Suprapubic skin (tissue), 4 donors: Measurements from ENCODE around the gene RASD1. TPM values are rescaled to one million over a fixed set of nuclear protein-coding genes. Genes with fewer than 3 reads are reported as not detected.

ENCODE experiments used
- DNase-seq, 2 donors: peaks; one replicate each; pipeline ENCODE4 v3.0.0-alpha.2; 2019; ENCODE audit warnings: low spot score in 2 of 2
- H3K27ac ChIP-seq: fragments of 200-600 bp; sonication (generic); one replicate; pipeline ENCODE4 v1.5.1; 2019
- H3K27me3 ChIP-seq: fragments of 200-600 bp; sonication (generic); one replicate; pipeline ENCODE4 v1.5.1; 2019
- H3K36me3 ChIP-seq: fragments of 200-600 bp; sonication (generic); one replicate; pipeline ENCODE4 v1.5.1; 2019
- H3K4me1 ChIP-seq: fragments of 200-600 bp; sonication (generic); one replicate; pipeline ENCODE4 v1.5.1; 2019
- H3K4me3 ChIP-seq: fragments of 200-600 bp; sonication (generic); one replicate; pipeline ENCODE4 v1.5.1; 2019; ENCODE audit warnings: mild to moderate bottlenecking
- H3K9me3 ChIP-seq: fragments of 200-600 bp; sonication (generic); one replicate; pipeline ENCODE4 v1.5.1; 2019
- CTCF ChIP-seq, 2 donors: fragments of 200-600 bp in 1 of 2; fragments of 450-650 bp in 1 of 2; sonication (generic) in 1 of 2; IDR thresholded peaks; one replicate each; pipeline ENCODE4 v1.5.1; 2016 to 2019; ENCODE audit warnings: antibody characterized with exemption in 2 of 2, mild to moderate bottlenecking in 1 of 2, moderate library complexity in 1 of 2
- EP300 ChIP-seq: sonication (generic); formaldehyde crosslinking; IDR thresholded peaks from one replicate; pipeline ENCODE4 v1.6.1; 2017; ENCODE audit warnings: antibody characterized with exemption
- POLR2A ChIP-seq, 2 donors: fragments of 450-650 bp; IDR thresholded peaks; one replicate each; pipeline ENCODE4 v1.6.1; 2017; ENCODE audit warnings: antibody characterized with exemption in 2 of 2, mild to moderate bottlenecking in 2 of 2, moderate library complexity in 2 of 2
- POLR2AphosphoS5 ChIP-seq, 3 donors: sonication (generic); formaldehyde crosslinking; IDR thresholded peaks; one replicate each; pipeline ENCODE4 v1.6.1; 2017; ENCODE audit warnings: antibody characterized with exemption in 3 of 3
- WGBS: methylation state at CpG from one replicate; pipeline ENCODE4 v1.1.5; 2018; 5-methylcytosine and 5-hydroxymethylcytosine counted together
- total RNA-seq, 4 donors: library from RNA; depleted of rRNA; stranded (reverse); fragments of >200 nt; gene quantifications; one replicate each; pipeline ENCODE4 v1.1.0, GENCODE V29; 2016

Gene RASD1
- total RNA-seq, 4 donors from 2014 or later, result 11.7 to 31.1 (median 21.5) TPM

- peaks cover 8% of the 10 kb centered on the region for H3K36me3 ChIP-seq
- DNase-seq, result no peak
Measured at GRCh38 chr17:17481860-17482259, 14.3 kb downstream of the RASD1 start.

GRCh38 chr17:17480593-17481148 is 15.5 kb downstream of the RASD1 start:
- peaks cover 50% of the 10 kb centered on the region for H3K4me1 ChIP-seq
- WGBS, result 55% methylated on average over 6 of the region's 6 CpGs
- H3K36me3 ChIP-seq, result no peaks in the 10 kb centered on the region
- H3K27ac ChIP-seq, result no peak overlapping the region
- TF ChIP-seq EP300 (no peak), POLR2A (IDR thresholded peaks at IDR 0.05) (no peak), CTCF (IDR thresholded peaks at IDR 0.05) (no peak), POLR2AphosphoS5 (IDR thresholded peaks at IDR 0.05) (no peak)
- H3K4me3 ChIP-seq, result no peak overlapping the region
- no peaks in the 10 kb centered on the region for H3K9me3 ChIP-seq
- no peaks in the 10 kb centered on the region for H3K27me3 ChIP-seq
- DNase-seq, result no peak

More at GRCh38 chr17:17481860-17482259, 14.3 kb downstream of the RASD1 start:
- WGBS, result 75% methylated on average over 5 of the region's 5 CpGs
- H3K27me3 ChIP-seq, result no peaks in the 10 kb centered on the region
- no peaks in the 10 kb centered on the region for H3K9me3 ChIP-seq
- H3K4me3 ChIP-seq, result no peak overlapping the region
- H3K4me1 ChIP-seq, result peaks cover 42% of the 10 kb centered on the region
- H3K27ac ChIP-seq, result no peak overlapping the region
- TF ChIP-seq POLR2AphosphoS5 (IDR thresholded peaks at IDR 0.05), result no peak
- TF ChIP-seq CTCF (IDR thresholded peaks at IDR 0.05), result no peak
- TF ChIP-seq POLR2A (IDR thresholded peaks at IDR 0.05), result no peak
- no peak for TF ChIP-seq EP300

DNA sequence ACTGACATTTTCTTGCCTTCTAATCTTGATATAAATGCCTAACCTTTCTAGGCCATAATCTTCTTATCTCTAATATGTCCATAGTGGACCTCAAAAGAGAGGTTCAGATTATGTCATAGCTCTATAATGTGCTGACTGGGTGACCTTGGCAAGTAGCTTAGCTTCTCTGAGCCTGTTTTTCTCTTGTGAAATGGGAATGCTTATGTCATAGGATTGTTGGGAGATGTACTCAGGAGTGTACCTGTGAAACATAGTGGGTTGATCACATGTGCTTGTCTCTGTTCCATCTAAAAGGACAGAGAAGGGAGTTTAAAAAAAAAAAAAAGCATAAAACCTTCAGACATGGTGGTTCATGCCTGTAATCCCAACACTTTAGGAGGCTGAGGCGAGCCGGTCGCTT is 17.0 kb downstream of the RASD1 start:
- Histone ChIP-seq H3K9me3 (no peaks in the 10 kb centered on the region), H3K4me3 (no peak overlapping the region), H3K27me3 (no peaks in the 10 kb centered on the region), H3K4me1 (peaks cover 49% of the 10 kb centered on the region), H3K27ac (no peak overlapping the region), H3K36me3 (no peaks in the 10 kb centered on the region)
- 100% methylated on average over 3 of the region's 3 CpGs for WGBS
- DNase-seq, result no peak
- TF ChIP-seq CTCF (IDR thresholded peaks at IDR 0.05) (no peak), EP300 (no peak), POLR2AphosphoS5 (IDR thresholded peaks at IDR 0.05) (no peak), POLR2A (IDR thresholded peaks at IDR 0.05) (no peak)

- no peaks in the 10 kb centered on the region for H3K36me3 ChIP-seq
- no peaks in the 10 kb centered on the region for H3K27me3 ChIP-seq
- peaks cover 46% of the 10 kb centered on the region for H3K4me1 ChIP-seq
- H3K27ac ChIP-seq, result peak within 1 kb of the TSS; percentile 87
- DNase-seq, result peak; percentile 96 to 97
- H3K9me3 ChIP-seq, result no peaks in the 10 kb centered on the region
- peak within 1 kb of the TSS; percentile 96 for H3K4me3 ChIP-seq
- WGBS, result 0% methylated on average over 28 of the region's 47 CpGs
- TF ChIP-seq EP300, result no peak
- TF ChIP-seq CTCF (IDR thresholded peaks at IDR 0.05), result no peak
- TF ChIP-seq POLR2AphosphoS5 (IDR thresholded peaks at IDR 0.05), result peak; percentile 8 to 90 (median 84)
- TF ChIP-seq POLR2A (IDR thresholded peaks at IDR 0.05), result peak in 1 of 2 donors; percentile 46
Measured at GRCh38 chr17:17476865-17477467, 19.2 kb downstream of the RASD1 start, which contains the start of gene MED9. TSS of gene MED9 (plus strand) at chr17:17477000. CDS start at chr17:17477042, 42 bp downstream.

DNA sequence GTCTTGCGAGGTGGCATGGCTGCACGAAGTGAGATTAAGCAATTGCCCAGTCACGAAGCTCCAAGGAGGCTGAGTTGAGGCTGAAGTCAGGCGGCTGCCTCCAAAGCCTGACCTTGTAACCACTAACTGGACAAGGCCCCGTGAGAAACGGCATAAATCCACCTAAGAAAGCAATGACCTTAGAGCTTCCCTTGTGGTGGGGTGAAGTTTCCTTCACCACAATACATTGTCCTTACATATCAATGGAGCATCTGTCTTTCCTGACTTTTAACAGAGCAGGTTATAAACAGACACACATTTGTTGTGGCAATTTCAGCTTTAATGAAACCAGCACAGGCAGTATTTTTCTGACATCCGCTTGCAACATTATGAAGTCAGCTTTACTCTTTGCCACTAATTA is 21.9 kb downstream of the RASD1 start:
- no peak overlapping the region for H3K27ac ChIP-seq
- H3K27me3 ChIP-seq, result peaks cover 5% of the 10 kb centered on the region
- no peaks in the 10 kb centered on the region for H3K36me3 ChIP-seq
- H3K4me1 ChIP-seq, result peaks cover 31% of the 10 kb centered on the region
- no peak overlapping the region for H3K4me3 ChIP-seq
- WGBS, result 75% methylated on average over 7 of the region's 7 CpGs
- no peak for DNase-seq
- no peak for TF ChIP-seq CTCF (IDR thresholded peaks at IDR 0.05)
- TF ChIP-seq POLR2A (IDR thresholded peaks at IDR 0.05), result no peak
- no peak for TF ChIP-seq POLR2AphosphoS5 (IDR thresholded peaks at IDR 0.05)
- TF ChIP-seq EP300, result no peak
- H3K9me3 ChIP-seq, result no peaks in the 10 kb centered on the region
